HG02571 (cell line): Measurements from ENCODE around the gene NAA60.

Experiments
- ATAC-seq: cut with Tn5 transposase; IDR thresholded peaks from one replicate; pipeline ENCODE4 v1.9.1; 2021; ENCODE audit warnings: mild to moderate bottlenecking, moderate library complexity; ENCODE audit not compliant: unreplicated experiment

Gene NAA60

DNA sequence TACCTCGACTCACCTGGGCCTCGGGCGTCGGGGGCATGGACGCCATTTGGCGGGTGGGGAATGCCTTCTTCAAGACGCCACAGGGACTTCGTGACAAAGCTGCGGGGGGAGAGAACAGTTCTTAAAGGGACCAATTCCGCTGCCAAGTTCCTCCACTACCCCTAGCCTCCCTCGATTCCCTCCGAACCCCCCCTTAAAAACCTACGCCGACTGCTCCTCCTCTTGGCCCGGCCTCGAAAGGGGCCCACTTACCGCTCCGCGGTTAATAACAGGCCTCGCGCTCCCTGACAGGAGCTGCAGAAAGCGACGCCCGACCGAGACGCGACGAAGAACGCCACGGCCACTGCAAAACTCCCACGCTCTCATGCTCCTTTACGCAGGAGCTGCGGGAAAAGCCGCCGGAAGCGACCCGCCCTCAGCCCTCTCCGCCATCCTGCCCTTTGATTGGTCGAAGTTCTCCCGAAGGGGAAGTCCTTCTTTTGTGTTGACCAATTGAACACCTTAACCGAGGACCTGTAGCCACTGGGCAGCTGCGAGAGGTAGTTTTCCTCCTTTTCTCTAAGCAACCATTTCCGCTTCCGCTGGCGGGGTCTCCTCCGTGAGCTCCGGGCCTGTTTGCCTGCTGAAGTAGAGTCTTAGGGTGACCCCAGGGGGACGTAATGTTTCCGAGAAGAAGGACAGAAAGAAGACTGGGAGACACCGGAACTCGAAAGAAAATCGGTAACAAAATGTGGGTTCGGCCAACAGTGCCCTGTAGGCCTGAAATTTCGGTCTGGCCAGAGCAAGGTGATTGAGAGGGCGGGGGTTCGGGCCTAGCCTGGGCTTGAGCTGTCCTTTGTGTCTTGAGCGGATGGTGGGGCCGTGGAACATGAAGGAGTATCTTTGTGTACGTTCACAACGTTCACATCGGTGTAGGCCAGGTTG, at the start of gene NAA60, which contains the start of gene ZNF597:
TSS of gene NAA60 (plus strand) at position 573 of the 924 bp plus-strand sequence. CDS start 32,548 bp downstream, outside the sequence.
TSS of gene ZNF597 (minus strand) at position 397 of the 924 bp plus-strand sequence. CDS start at position 46, 351 bp downstream.
- ATAC-seq: peak; percentile 80

GRCh38 chr16:3400446-3400778, 43.1 kb upstream of the NAA60 start:
- ATAC-seq: no peak

GRCh38 chr16:3400779-3401688, 42.4 kb upstream of the NAA60 start, which contains the start of the genes ZNF174 and ZSCAN32:
TSS of gene ZNF174 (plus strand) at chr16:3401215. CDS start at chr16:3402005, 790 bp downstream.
TSS of gene ZSCAN32 (minus strand) at chr16:3401004. CDS start at chr16:3397557, 3,447 bp downstream.
- peak; percentile 97 for ATAC-seq

- ATAC-seq: no peak
These were observed 41.6 kb upstream of the NAA60 start for GRCh38 chr16:3401719-3402397.

GRCh38 chr16:3408561-3409197, 34.8 kb upstream of the NAA60 start:
- ATAC-seq: no peak

- ATAC-seq: no peak
These were observed 29.6 kb upstream of the NAA60 start for GRCh38 chr16:3413730-3414379.

- ATAC-seq: no peak
These were observed 11.7 kb upstream of the NAA60 start for GRCh38 chr16:3431779-3432219.

DNA sequence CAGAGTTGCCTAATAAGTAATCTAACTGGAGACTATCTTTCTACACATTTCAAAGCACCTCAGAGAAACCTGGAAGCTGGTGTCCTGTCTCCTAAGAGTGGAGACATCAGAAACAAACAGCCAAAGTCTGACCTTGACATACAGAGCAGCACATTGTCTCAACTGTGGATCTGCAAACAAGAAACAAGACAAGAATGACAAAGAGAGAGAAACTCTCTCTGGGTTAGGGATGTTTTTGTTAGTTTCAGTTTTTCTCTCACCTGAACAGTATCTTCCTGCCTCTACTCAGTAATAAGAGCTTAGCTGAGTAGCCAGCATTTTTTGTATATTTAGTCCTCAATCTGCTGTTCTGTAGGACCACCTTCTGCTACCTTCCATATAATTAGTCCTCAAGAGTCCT, 9.1 kb upstream of the NAA60 start:
- no peak for ATAC-seq

- ATAC-seq: no peak
These were observed 3.8 kb upstream of the NAA60 start for GRCh38 chr16:3439637-3440036.

DNA sequence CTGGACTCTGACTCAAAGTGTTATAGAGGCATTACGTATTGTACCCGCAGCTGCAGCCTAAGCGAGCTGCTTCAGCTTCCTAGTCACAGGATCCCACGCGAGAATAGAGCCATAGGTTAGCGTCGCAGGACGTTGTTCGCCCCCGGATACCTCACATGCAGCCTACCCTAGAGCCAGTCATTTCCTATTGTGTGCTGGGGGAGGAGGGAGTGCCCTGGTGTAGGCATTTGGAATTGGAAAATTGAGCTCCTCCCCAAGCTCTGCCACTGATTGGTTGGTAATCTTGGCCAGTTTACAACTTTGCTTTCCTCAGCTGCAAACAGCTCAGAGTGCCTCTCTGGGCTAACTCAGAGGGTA, 530 bp downstream of the NAA60 start:
- ATAC-seq: peak; percentile 12

GRCh38 chr16:3454093-3454492, 10.6 kb downstream of the NAA60 start:
- no peak for ATAC-seq

- ATAC-seq: no peak
These were observed 11.2 kb downstream of the NAA60 start for GRCh38 chr16:3454631-3455147.

DNA sequence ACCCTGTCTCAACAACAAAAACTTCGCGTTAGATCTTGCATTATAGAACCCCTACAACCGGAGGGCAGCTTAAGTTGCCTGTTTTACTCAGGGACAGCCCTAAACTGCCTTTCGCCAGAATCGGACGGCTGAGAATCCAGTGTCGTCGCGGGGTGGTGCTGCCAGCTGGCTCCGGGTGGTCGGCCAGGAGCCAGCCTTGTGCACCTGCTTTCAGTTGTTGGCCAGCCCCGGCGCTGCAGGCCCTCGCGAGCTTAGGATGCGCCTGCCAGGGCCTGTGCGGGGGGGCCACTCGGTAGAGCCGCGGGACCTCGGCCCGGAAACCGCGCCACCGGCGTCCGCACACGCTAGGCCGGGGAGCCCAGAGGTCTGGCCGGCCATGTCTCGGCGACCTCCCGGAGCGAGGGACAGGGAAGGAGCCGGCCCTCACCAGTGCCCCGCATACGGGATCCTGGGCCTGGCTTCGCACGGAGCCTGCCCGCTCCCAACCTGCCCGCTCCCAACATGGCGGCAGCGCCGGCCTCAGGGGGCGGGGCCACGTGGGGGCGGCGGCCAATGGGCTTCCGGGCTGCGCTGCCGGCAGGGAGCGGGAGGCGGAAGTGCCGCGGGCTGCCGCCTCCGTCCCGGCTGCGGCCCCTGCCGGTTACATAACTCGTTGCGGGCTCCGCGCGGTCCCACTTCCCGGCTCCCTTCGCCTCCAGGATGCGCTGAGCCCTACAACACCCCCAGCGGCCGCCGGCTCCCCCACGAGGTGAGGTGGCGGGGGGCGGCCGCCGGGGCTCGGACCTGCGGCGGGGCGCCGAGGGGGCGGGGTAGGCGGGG, 14.2 kb downstream of the NAA60 start:
- ATAC-seq: peak; percentile 77

- ATAC-seq: peak; percentile 9
These were observed 14.9 kb downstream of the NAA60 start for GRCh38 chr16:3458278-3458851.

- no peak for ATAC-seq
These were observed 15.4 kb downstream of the NAA60 start for GRCh38 chr16:3458852-3459361.

DNA sequence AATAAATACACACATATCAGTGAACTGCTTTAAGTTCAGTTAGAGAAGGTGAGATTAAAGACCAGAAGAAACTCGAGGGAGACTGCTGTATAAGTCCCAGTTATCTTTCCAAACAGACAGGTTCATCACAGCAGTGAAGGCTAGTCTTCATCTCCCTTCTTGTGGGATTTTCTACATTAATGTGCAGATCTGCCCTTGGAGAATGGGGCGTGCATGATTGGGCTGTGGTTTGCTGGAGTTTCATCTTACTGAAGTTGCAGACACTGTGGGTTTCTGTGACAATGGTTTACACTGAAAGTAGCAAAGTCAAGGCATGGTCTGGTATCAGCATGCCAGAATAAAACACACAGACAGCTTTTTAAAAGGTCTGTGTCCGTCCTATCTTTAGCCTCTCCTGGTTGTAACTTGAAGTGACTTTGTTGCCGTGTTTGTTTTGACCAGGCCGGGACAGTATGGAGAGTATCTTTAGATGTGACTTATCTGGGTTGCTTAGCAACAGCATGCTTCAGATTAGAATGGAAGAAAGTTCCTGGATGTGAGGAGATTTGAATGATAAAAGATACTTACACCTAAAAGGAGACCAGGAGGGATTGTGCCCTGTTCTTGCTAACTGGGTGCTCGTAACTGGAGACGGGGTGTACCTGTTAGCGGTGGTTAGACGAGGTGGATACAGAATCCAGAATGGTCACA, 16.1 kb downstream of the NAA60 start:
- no peak for ATAC-seq

GRCh38 chr16:3460121-3460520, 16.6 kb downstream of the NAA60 start:
- no peak for ATAC-seq
